T-helper 2 cell treated with Interferon-gamma antibody and Interleukin-4, amounts not matched to agents 5 μg/mL and 100 μg/mL, for 36 hours (primary cell): ENCODE measurements around the gene ADCY7.

Source experiments
- DNase-seq: peaks from one replicate; pipeline ENCODE4 v3.0.0; 2021; ENCODE audit warnings: low spot score
- H3K27ac Mint-ChIP-seq: one replicate; pipeline ENCODE4 v1.8.0; 2021; ENCODE audit warnings: mild to moderate bottlenecking, mixed read lengths
- H3K27me3 Mint-ChIP-seq: one replicate; pipeline ENCODE4 v1.8.0; 2021; ENCODE audit warnings: low read depth, mixed read lengths
- H3K36me3 Mint-ChIP-seq: one replicate; pipeline ENCODE4 v1.8.0; 2021; ENCODE audit warnings: low read depth, mixed read lengths
- H3K4me1 Mint-ChIP-seq: one replicate; pipeline ENCODE4 v1.8.0; 2021; ENCODE audit warnings: low read depth, mixed read lengths
- H3K4me3 Mint-ChIP-seq: one replicate; pipeline ENCODE4 v1.8.0; 2022; ENCODE audit warnings: mild to moderate bottlenecking, moderate library complexity, mixed read lengths
- H3K9me3 Mint-ChIP-seq: one replicate; pipeline ENCODE4 v1.8.0; 2021; ENCODE audit warnings: mixed read lengths

ADCY7 gene

DNA sequence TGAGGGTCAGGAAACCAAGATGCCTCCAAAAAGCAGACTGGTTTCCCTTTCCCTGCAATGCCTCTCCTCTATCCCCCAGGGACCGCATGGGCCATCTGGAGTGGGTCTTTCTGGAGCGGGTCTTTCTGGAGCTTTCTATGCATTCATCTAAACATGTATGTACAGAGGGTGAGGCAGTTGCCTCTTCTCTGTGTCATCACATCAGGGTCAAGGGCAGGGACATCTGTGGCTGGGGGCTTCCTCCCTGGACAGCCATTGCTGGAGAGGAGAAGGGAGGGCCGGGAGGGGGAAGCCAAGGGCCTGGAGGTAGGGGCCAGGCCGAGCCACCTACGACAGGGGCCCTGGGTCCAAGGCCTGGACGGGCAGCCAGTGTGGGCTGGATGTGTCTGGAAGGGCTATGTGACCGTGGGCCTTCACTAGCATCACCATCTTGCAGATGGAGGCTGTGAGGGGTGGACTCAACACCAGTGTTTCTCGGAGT is 840 bp downstream of the ADCY7 start:
- Mint-ChIP-seq H3K4me3 (peak overlapping the region; percentile 98), H3K27me3 (no peaks in the 10 kb centered on the region), H3K36me3 (peaks cover 21% of the 10 kb centered on the region), H3K4me1 (peaks cover 55% of the 10 kb centered on the region), H3K9me3 (peaks cover 2% of the 10 kb centered on the region), H3K27ac (peak overlapping the region; percentile 93)
- DNase-seq, result no peak

DNA sequence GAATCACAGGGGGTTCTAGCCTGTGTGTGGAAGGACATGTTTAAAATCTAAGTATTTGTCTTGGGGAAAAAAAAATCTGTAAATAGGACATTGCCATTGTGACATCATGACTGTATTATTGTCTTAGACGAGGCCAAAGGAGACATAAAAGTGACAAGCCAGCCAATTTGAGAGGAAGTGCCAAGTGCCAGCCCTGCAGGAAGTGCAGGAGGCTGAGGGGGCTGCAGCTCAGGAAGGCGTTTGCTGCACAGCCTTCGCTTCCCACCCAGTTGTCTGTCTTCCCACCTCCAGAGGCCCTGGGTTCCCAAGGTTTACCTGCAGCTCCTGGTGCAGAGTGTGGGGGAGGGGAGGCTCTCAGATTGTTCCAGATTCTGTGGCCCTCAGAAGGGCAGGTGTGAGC is 1.3 kb downstream of the ADCY7 start:
- Mint-ChIP-seq H3K9me3 (peaks cover 2% of the 10 kb centered on the region), H3K4me3 (peak overlapping the region; percentile 98), H3K36me3 (peaks cover 25% of the 10 kb centered on the region), H3K27me3 (no peaks in the 10 kb centered on the region), H3K27ac (peak overlapping the region; percentile 93), H3K4me1 (peaks cover 58% of the 10 kb centered on the region)
- DNase-seq, result no peak

DNA sequence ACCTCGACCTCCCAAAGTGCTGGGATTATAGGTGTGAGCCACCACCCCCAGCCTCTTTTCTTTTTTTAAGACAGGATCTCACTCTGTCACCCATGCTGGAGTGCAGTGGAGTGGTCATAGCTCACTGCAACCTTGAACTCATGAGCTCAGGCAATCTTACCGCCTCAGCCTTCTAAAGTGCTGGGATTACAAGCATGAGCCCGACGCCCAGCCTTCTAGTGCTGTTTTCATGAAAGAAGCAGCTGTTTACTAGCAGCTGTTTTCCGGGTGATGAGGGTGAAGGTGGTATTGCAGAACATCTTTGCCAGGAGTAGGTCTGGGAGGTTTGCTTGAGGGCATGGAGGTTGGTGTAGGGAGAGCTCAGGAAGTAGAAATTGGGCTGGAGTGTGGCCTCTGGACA is 2.0 kb downstream of the ADCY7 start:
- Mint-ChIP-seq H3K4me3 (peak overlapping the region; percentile 98), H3K9me3 (peaks cover 2% of the 10 kb centered on the region), H3K36me3 (peaks cover 29% of the 10 kb centered on the region), H3K4me1 (peaks cover 61% of the 10 kb centered on the region), H3K27ac (peak overlapping the region; percentile 93), H3K27me3 (no peaks in the 10 kb centered on the region)
- no peak for DNase-seq

DNA sequence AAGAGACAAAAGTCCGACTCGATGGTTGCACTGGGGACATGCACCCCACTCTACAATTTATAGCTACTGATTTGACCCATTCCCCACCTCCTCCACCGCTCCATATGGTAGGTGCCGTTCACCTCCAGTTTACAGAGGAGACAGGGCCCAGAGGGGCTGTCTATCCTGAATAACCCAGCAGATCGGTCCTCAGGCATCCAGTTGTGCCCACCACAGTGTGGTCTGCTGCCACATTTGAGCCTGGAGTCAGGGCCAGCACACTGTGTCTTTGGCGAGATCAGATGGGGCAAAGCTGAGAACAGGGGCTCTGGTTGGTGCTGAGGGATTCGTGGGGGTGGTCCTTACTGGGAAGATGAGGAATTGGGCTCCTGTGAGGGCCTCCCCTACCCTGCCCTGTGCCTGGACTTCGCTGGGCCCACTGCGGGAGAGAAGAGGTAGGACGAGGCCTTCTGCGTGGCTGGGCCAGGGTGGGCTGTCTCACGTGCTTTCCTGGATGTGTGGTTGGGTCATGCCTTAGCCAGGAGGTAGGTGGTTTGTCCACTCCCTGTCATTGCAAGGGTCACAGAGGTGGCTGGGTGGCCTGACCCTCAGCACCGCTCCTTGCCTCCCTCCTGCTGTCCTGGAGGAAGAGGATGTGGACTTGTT is 2.8 kb downstream of the ADCY7 start:
- no peaks in the 10 kb centered on the region for H3K27me3 Mint-ChIP-seq
- peaks cover 61% of the 10 kb centered on the region for H3K4me1 Mint-ChIP-seq
- H3K27ac Mint-ChIP-seq, result peak overlapping the region; percentile 55
- DNase-seq, result no peak
- peaks cover 2% of the 10 kb centered on the region for H3K9me3 Mint-ChIP-seq
- peak overlapping the region; percentile 98 for H3K4me3 Mint-ChIP-seq
- peaks cover 35% of the 10 kb centered on the region for H3K36me3 Mint-ChIP-seq

DNA sequence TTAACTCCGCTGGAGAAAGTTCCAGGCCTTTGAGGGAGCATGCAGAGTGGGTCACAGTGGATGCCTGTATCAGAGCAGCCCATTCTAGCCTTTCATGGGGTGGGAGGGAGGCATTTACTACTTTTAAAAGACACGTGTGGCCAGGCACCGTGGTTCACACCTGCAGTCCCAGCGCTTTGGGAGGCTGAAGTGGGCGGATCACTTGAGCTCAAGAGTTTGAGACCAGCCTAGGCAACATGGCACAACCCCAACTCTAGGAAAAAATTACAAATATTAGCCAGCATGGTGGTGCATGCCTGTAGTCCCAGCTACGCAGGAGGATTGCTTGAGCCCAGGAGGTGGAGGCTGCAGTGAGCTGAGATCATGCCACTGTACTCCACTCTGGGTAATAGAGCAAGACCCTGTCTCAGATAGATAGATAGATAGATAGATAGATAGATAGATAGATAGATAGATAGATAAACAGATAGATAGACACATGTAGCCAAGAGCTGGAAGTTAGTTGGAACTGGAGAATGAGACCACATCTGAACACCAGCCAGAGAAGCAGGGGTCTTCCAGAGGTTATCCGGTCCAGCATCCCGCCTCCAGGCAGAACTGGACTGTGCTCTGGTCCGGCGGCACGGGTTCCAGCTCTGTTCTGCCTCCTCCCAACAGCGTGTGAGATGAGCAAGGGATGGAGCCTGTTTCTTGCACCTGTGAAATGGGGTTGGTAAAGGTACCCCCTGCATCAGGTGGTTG is 3.6 kb downstream of the ADCY7 start:
- H3K9me3 Mint-ChIP-seq, result no peaks in the 10 kb centered on the region
- H3K27ac Mint-ChIP-seq, result no peak overlapping the region
- peaks cover 37% of the 10 kb centered on the region for H3K36me3 Mint-ChIP-seq
- peaks cover 59% of the 10 kb centered on the region for H3K4me1 Mint-ChIP-seq
- peak overlapping the region; percentile 98 for H3K4me3 Mint-ChIP-seq
- no peak for DNase-seq
- H3K27me3 Mint-ChIP-seq, result no peaks in the 10 kb centered on the region

DNA sequence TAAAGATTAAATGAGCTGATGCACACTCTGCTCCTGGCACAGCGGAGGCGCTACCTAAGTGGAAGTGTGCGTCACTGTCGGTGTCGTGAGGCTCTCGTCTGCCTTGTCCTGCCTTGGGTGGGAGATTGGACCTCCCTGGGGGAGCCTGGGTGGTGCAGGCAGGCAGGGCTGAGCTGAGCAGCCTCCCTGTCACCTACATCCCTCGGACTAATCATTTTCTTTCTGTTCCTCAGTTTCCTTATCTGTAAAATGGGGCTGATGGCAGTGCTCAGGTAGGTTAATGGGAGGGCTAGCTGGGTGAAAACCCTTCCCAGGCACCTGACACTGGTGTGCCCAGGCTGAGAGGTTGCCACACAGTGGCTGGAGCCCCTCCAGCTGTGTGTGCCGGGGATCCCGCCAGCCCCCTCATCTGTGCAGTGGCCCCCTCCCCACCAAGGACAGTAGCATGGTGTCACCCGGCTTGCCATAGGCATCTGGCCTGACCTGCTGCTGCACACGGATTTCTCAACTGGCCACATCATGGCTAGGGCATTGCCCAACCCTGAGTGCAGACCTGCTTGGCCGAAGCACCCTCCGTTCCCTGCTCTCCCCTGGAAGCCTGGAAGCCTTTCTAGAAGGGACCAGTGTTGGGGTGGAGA is 4.3 kb downstream of the ADCY7 start:
- H3K36me3 Mint-ChIP-seq, result peaks cover 41% of the 10 kb centered on the region
- H3K27me3 Mint-ChIP-seq, result no peaks in the 10 kb centered on the region
- DNase-seq, result no peak
- peaks cover 60% of the 10 kb centered on the region for H3K4me1 Mint-ChIP-seq
- H3K9me3 Mint-ChIP-seq, result no peaks in the 10 kb centered on the region
- no peak overlapping the region for H3K27ac Mint-ChIP-seq
- peak overlapping the region; percentile 42 for H3K4me3 Mint-ChIP-seq

DNA sequence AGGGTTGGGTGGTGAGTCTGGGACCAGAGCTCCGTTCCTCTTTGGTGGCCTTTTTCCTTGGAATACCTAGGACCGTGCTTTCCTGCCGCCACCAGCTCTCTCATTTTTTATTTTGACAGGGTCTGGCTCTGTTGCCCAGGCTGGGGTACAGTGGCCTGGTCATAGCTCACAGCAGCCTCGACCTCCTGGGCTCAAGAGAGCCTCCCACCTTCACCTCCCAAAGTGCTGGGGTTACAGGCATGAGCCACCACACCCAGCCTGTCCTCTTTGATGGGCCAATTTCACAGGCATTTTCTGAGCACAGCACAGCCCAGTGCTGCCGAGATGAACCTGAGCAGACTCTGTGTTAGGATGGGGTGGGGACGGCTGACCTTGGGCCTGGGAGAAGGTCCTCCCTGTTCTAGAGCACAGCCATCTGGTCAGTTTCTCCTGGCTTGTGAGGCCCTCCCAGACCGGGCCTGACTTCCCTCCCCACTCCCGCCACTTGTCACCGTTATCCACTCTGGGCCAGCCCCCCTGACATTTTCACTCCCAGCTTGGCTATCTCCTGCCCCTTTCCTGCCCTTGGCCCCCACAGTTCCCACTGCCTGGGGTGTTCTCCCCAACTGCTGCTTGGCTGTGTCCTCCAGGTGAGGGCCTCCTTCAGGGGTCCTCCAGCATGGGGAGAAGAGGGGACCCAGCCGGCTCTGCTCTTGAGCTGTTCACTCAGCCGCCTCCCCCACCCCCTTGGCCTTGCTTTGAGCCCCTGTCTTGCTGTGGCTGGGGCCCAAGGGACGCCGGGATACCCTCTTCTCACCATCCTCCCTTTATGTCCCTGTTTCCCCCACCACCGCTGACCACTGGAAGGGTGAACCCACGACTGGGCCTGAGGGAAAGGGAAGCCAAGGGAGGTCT is 5.0 kb downstream of the ADCY7 start:
- Mint-ChIP-seq H3K4me1 (peaks cover 59% of the 10 kb centered on the region), H3K9me3 (no peaks in the 10 kb centered on the region), H3K27me3 (no peaks in the 10 kb centered on the region), H3K27ac (peak overlapping the region; percentile 99), H3K4me3 (peak overlapping the region; percentile 42), H3K36me3 (peaks cover 41% of the 10 kb centered on the region)
- DNase-seq, result no peak

DNA sequence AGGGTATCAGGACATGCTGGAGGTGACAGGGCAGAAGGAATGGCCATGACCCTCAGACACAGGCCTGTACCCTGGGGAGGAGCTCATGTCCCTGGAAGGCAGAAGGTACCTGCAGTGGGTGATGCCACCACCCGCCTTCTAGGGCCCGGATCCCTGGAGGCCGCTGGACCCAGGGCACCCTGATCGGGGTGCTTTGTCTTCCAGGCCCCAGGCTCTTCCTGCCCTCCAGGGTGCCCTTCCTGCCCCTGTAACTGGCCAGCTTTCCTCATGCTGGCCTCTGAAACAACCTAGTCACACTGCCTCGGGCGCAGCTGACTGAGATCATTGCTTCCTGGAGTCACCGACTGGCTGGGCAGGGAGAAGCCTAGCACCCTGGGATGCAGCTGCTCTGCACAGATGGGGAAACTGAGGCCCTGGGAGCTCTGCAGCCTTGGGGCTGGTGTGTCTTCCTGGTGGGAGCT is 5.8 kb downstream of the ADCY7 start:
- Mint-ChIP-seq H3K9me3 (no peaks in the 10 kb centered on the region), H3K36me3 (peaks cover 47% of the 10 kb centered on the region), H3K4me3 (peak overlapping the region; percentile 99), H3K27ac (peak overlapping the region; percentile 99), H3K27me3 (no peaks in the 10 kb centered on the region), H3K4me1 (peaks cover 67% of the 10 kb centered on the region)
- DNase-seq, result no peak

DNA sequence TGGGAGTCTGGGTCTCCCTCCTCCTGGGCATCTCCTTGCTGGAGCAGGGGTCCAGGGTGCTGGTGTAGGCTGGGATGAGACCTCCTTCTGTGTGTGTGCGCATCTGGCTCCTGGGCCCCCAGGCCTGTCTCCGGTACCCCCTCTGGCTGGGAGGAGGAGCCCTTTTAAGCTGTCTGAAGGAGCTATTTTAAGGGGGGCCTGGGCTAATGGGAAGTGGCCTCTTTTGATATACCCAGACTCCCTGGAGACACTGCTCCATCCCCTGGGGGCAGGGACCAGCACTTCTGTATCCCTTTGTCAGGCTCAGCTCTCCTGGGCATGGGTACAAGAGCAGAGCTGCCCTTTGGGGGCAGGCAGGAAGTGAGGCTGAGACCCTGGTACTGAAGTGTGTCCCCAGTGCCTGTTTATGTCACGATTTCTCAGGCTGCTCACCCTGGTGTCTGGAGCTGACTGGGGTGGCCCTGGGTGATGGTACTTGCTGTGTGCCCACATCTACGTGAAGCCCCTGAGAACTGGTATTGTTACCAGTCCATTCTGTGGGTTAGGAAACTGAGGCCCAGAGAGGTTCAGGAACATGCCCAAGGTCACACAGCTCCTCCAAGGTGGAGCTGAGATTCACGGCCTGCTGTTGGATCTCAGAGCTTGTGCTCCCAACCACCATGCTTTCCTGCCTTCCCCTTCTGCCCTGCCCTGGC is 6.5 kb downstream of the ADCY7 start:
- peak overlapping the region; percentile 99 for H3K4me3 Mint-ChIP-seq

DNA sequence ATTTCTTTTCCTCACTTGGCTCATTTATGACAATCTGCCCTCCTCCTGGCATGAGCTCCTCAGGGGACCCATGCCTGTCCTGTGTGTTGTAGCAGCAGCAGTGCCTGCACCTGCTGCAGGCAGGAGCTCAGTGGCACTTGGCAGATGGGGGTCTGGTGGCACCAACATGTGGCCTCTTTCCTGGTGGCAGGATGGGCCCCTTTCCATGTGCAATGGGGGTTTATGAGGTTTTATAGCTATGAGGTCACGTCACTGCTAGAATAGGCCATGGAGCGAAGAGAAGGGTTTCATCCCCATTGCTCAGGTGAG is 7.0 kb downstream of the ADCY7 start:
- Mint-ChIP-seq H3K27me3 (no peaks in the 10 kb centered on the region), H3K4me1 (peaks cover 71% of the 10 kb centered on the region), H3K4me3 (peak overlapping the region; percentile 99), H3K27ac (peak overlapping the region; percentile 99), H3K9me3 (no peaks in the 10 kb centered on the region), H3K36me3 (peaks cover 53% of the 10 kb centered on the region)
- no peak for DNase-seq

More for the DNA sequence above, 6.5 kb downstream of the ADCY7 start:
- no peaks in the 10 kb centered on the region for H3K9me3 Mint-ChIP-seq
- H3K36me3 Mint-ChIP-seq, result peaks cover 49% of the 10 kb centered on the region
- peaks cover 68% of the 10 kb centered on the region for H3K4me1 Mint-ChIP-seq
- no peak for DNase-seq
- no peaks in the 10 kb centered on the region for H3K27me3 Mint-ChIP-seq
- H3K27ac Mint-ChIP-seq, result peak overlapping the region; percentile 99

DNA sequence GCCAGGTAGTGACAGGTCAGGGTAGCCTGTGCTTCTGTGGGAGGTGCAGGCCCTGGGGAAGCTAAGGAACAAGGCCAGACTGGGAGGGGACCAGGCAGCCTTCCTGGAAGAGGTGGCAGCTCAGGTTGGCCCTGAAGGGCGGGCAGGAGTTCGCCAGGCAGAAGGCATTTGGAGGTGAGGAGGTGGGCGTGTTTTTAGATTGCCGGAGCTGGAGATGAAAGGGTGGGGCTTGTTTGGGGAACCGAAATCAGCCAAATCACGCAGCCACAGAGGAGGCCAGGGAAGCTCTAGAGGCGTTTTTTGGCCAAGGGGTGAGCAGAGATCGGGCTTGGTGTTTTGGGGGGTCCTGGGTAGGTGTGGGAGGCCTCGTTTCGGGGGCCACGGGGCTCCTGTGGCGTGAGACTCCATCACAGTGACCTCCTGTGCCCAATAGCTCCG is 7.6 kb downstream of the ADCY7 start:
- Mint-ChIP-seq H3K36me3 (peaks cover 55% of the 10 kb centered on the region), H3K27me3 (no peaks in the 10 kb centered on the region), H3K4me1 (peaks cover 72% of the 10 kb centered on the region), H3K9me3 (no peaks in the 10 kb centered on the region), H3K27ac (peak overlapping the region; percentile 99), H3K4me3 (peak overlapping the region; percentile 99)
- DNase-seq, result peak; percentile 33

DNA sequence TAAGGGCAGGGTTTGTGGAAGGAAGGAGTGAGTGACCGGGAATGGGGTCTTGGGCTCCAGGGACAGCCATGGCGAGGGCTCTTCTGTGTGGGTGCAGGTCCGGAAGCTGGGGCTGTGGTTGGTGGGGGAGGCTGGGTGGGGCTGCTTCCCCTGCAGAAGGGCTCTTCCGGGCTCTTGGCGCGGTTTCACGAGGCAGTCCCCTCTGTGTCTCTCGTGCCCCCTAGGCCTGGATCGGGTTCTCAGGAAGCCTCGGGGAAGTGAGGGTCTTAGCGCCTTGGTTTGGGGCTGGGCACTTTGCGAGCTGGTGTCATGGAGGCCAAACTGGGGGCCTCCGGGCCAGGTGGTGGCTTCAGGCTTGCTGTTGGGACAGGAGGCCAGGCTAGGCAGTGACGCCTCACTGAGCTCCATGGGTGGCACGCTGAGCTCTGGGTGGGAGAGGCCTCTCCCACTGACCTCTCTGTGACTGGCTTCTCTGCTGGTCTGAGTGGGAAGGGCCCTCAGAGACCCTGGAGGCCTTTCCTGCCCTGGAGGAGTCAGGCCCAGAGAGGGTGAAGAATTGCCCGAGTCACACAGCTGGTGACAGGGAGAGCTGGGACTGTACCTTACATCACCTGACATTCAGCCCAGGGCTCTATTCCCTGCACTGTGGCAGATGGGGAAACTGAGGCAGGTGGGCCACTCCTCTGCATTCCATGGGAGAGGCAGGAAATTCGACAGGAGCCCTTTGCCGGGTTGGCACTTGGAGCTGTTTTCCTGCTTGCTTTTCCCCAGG is 8.2 kb downstream of the ADCY7 start:
- H3K4me1 Mint-ChIP-seq, result peaks cover 72% of the 10 kb centered on the region
- peaks cover 56% of the 10 kb centered on the region for H3K36me3 Mint-ChIP-seq
- H3K27me3 Mint-ChIP-seq, result no peaks in the 10 kb centered on the region
- no peak for DNase-seq
- no peaks in the 10 kb centered on the region for H3K9me3 Mint-ChIP-seq
- peak overlapping the region; percentile 99 for H3K27ac Mint-ChIP-seq
- H3K4me3 Mint-ChIP-seq, result peak overlapping the region; percentile 99
